Hypothalamus (tissue), 51 donors: ENCODE results near the gene TBXT.

Experiments used
- DNase-seq, 51 donors: peaks; one replicate each; lab custom pipeline; 2025; lab: John Stamatoyannopoulos, UW

Gene TBXT

GRCh38 chr6:166121726-166122125 is 45.9 kb downstream of the TBXT start:
- DNase-seq: no peak

GRCh38 chr6:166119116-166119911 is 48.3 kb downstream of the TBXT start:
- DNase-seq: no peak

- no peak for DNase-seq
Measured at GRCh38 chr6:166115609-166116008, 52.0 kb downstream of the TBXT start.

- DNase-seq: peak in 1 of 51 donors; percentile 40
Measured at GRCh38 chr6:166112580-166112979, 55.1 kb downstream of the TBXT start.

- no peak for DNase-seq
Measured at GRCh38 chr6:166109608-166110007, 58.0 kb downstream of the TBXT start.
